ENCODE measurements around the gene DDAH1.

The DDAH1 gene

GRCh38 chr1:85273397-85273796 lies 191.6 kb downstream of the DDAH1 start:
- Histone ChIP-seq H3K36me3 (ENCODE audit: control insufficient read depth, insufficient read depth, low read length) (peaks cover 8% of the 10 kb centered on the region), H3K4me1 (ENCODE audit: control insufficient read depth, insufficient read depth, low read length) (peaks cover 14% of the 10 kb centered on the region), H3K27me3 (ENCODE audit: control insufficient read depth, insufficient read depth, low read length) (no peaks in the 10 kb centered on the region), H3K9me3 (ENCODE audit: control insufficient read depth, insufficient read depth, low read length) (no peaks in the 10 kb centered on the region), H3K9ac (ENCODE audit: low read depth, low read length) (no peak overlapping the region), H3K4me3 (ENCODE audit: low read depth, low read length) (no peak overlapping the region)

- H3K4me3 ChIP-seq (ENCODE audit: low read depth, low read length) = no peak overlapping the region
- H3K36me3 ChIP-seq (ENCODE audit: control insufficient read depth, insufficient read depth, low read length) = peaks cover 8% of the 10 kb centered on the region
- peaks cover 2% of the 10 kb centered on the region for H3K4me1 ChIP-seq (ENCODE audit: control insufficient read depth, insufficient read depth, low read length)
- H3K9ac ChIP-seq (ENCODE audit: low read depth, low read length) = no peak overlapping the region
- H3K27me3 ChIP-seq (ENCODE audit: control insufficient read depth, insufficient read depth, low read length) = no peaks in the 10 kb centered on the region
- H3K9me3 ChIP-seq (ENCODE audit: control insufficient read depth, insufficient read depth, low read length) = no peaks in the 10 kb centered on the region
These were observed 196.0 kb downstream of the DDAH1 start for GRCh38 chr1:85268801-85269585.
